Endothelial cell of umbilical vein (primary cell): ENCODE data around the gene PMEL. TPM values are rescaled to one million over a fixed set of nuclear protein-coding genes. Genes with fewer than 3 reads are reported as not detected.

Experiments
- BruUV-seq: library from RNA; stranded (reverse); fragments of 400-500 nt; replicated peaks from 2 replicates; lab custom pipeline; 2021; lab: Mats Ljungman, UMichigan
- CTCF ChIA-PET: fragments of 300-600, 350-600 bp; sonication (Branson Sonifier 250); formaldehyde crosslinking; loops from one replicate; lab custom pipeline; 2021; ENCODE audit warnings: antibody characterized with exemption, inconsistent platforms; lab: Charles Lee
- POLR2A ChIA-PET: fragments of 300-600, 350-600 bp; sonication (Branson Sonifier 250); formaldehyde crosslinking; loops from one replicate; lab custom pipeline; 2021; ENCODE audit warnings: antibody characterized with exemption, inconsistent platforms; lab: Charles Lee
- DNase-seq: peaks from one replicate; pipeline ENCODE4 v3.0.0-alpha.2; 2011; ENCODE audit warnings: low read depth, low spot score
- FAIRE-seq: peaks from 2 replicates; lab custom pipeline; 2011; peaks lifted over from hg19 to GRCh38; lab: Jason Lieb, UNC
- H2AFZ ChIP-seq: 2 replicates; pipeline ENCODE4 v1.6.0; 2012; ENCODE audit warnings: low read depth, low read length, control low read depth, inconsistent platforms
- H3K27ac ChIP-seq: 2 replicates; pipeline ENCODE4 v1.5.1; 2011; ENCODE audit warnings: low read depth, mild to moderate bottlenecking, control low read depth, low read length, moderate library complexity; ENCODE audit not compliant: insufficient read depth
- H3K27me3 ChIP-seq, 2 experiments: 2 replicates each; pipeline versions ENCODE4 v1.6.0 to v1.6.1; 2011; ENCODE audit warnings: low read length in 2 of 2, mixed read lengths in 1 of 2; ENCODE audit not compliant: control insufficient read depth in 2 of 2, insufficient read depth in 2 of 2
- H3K36me3 ChIP-seq, 2 experiments: 2 replicates in 1 of 2; 3 replicates in 1 of 2; pipeline ENCODE4 v1.5.1; 2011; ENCODE audit warnings: low read length in 2 of 2, mild to moderate bottlenecking in 1 of 2, moderate library complexity in 1 of 2; ENCODE audit not compliant: control insufficient read depth in 2 of 2, insufficient read depth in 2 of 2; ENCODE audit errors: extremely low read depth in 1 of 2
- H3K4me1 ChIP-seq: 3 replicates; pipeline ENCODE4 v1.5.1; 2011; ENCODE audit warnings: mild to moderate bottlenecking, low read length; ENCODE audit not compliant: control insufficient read depth, insufficient read depth; ENCODE audit errors: extremely low read depth
- H3K4me2 ChIP-seq: 2 replicates; pipeline ENCODE4 v1.6.1; 2011; ENCODE audit warnings: low read length, control low read depth, mixed read lengths; ENCODE audit not compliant: insufficient read depth
- H3K4me3 ChIP-seq, 3 experiments: fragments of 200-600 bp in 1 of 3; sonication (generic), shearing (Covaris generic) in 1 of 3; replicated peaks in 1 of 3; 2 replicates each; pipeline ENCODE4 v1.5.1; 2011 to 2016; ENCODE audit warnings: control low read depth in 3 of 3, low read length in 3 of 3, mild to moderate bottlenecking in 2 of 3, inconsistent platforms in 1 of 3, low read depth in 1 of 3, moderate library complexity in 1 of 3; ENCODE audit not compliant: insufficient read depth in 1 of 3
- H3K79me2 ChIP-seq: 2 replicates; pipeline ENCODE4 v1.6.0; 2012; ENCODE audit warnings: low read length, inconsistent platforms; ENCODE audit not compliant: control insufficient read depth, insufficient read depth
- H3K9ac ChIP-seq: replicated peaks from 2 replicates; pipeline ENCODE3; 2011; ENCODE audit warnings: low read length, control low read depth; ENCODE audit not compliant: insufficient read depth; ENCODE audit errors: extremely low read depth
- H3K9me1 ChIP-seq: replicated peaks from 3 replicates; pipeline ENCODE4 v1.6.0; 2011; ENCODE audit warnings: mild to moderate bottlenecking, low read length; ENCODE audit not compliant: control insufficient read depth, insufficient read depth; ENCODE audit errors: extremely low read depth
- H3K9me3 ChIP-seq: replicated peaks from 2 replicates; pipeline ENCODE4 v1.5.1; 2012; ENCODE audit warnings: low read length, inconsistent platforms; ENCODE audit not compliant: control insufficient read depth, insufficient read depth
- H4K20me1 ChIP-seq: replicated peaks from 2 replicates; pipeline ENCODE3; 2011; ENCODE audit warnings: mild to moderate bottlenecking, low read length; ENCODE audit not compliant: control insufficient read depth, insufficient read depth; ENCODE audit errors: extremely low read depth
- EZH2 ChIP-seq: IDR thresholded peaks from 2 replicates; pipeline ENCODE4 v1.6.1; 2012; ENCODE audit warnings: borderline replicate concordance, low read depth, mild to moderate bottlenecking, moderate library complexity, low read length, inconsistent platforms; ENCODE audit not compliant: severe bottlenecking
- FOS ChIP-seq: IDR thresholded peaks from 2 replicates; pipeline ENCODE4 v1.6.1; 2011; ENCODE audit warnings: mild to moderate bottlenecking, low read length, moderate library complexity, borderline replicate concordance; ENCODE audit not compliant: insufficient read depth
- GATA2 ChIP-seq: IDR thresholded peaks from 2 replicates; pipeline ENCODE4 v1.7.0; 2011; ENCODE audit warnings: low read depth, mild to moderate bottlenecking, moderate library complexity, mixed read lengths, low read length; ENCODE audit not compliant: insufficient read length, insufficient read depth
- JUN ChIP-seq: IDR thresholded peaks from 2 replicates; pipeline ENCODE4 v1.6.1; 2011; ENCODE audit warnings: borderline replicate concordance, low read depth; ENCODE audit not compliant: insufficient read length, insufficient read depth
- MYC ChIP-seq: IDR thresholded peaks from one replicate; pipeline ENCODE4 v1.6.1; 2011; ENCODE audit warnings: mild to moderate bottlenecking, low read depth, low read length
- POLR2A ChIP-seq: IDR thresholded peaks from 2 replicates; pipeline ENCODE4 v1.6.1; 2012; ENCODE audit warnings: low read depth, mild to moderate bottlenecking, control low read depth, low read length
- POLR2AphosphoS5 ChIP-seq: IDR thresholded peaks from 2 replicates; pipeline ENCODE4 v1.6.1; 2012; ENCODE audit warnings: low read depth, mild to moderate bottlenecking, control low read depth, low read length, moderate library complexity; ENCODE audit not compliant: insufficient read depth
- dilution Hi-C: fragments of 300-500 bp; cut with MboI; formaldehyde crosslinking; loops from one replicate; pipeline ENCODE4 v1.15.0; 2019; ENCODE audit warnings: low sequenced_read_pairs; ENCODE audit not compliant: extremely low pct_ligation_motif_present
- intact Hi-C: fragments of 100-400 bp; cut with micrococcal nuclease; formaldehyde crosslinking; loops from one replicate; pipeline ENCODE4 v1.10.0; 2022
- polyA plus RNA-seq, 4 experiments: library from polyadenylated mRNA; depleted of rRNA in 3 of 4; stranded (reverse) in 3 of 4; unstranded in 1 of 4; fragments of >200 nt; gene quantifications; 2 replicates each; pipeline versions ENCODE4 v1.2.1 to v1.2.3, GENCODE V29; 2011 to 2012; ENCODE audit warnings: missing spikeins in 1 of 4
- total RNA-seq: library from RNA; stranded (reverse); gene quantifications from 2 replicates; pipeline ENCODE4 v1.2.3, GENCODE V29; 2021
- TF ChIP-seq, protein P1 (sequence below), 2 donors: IDR thresholded peaks; 1 replicate in 1 of 2; 2 replicates in 1 of 2; pipeline ENCODE4 v1.5.1; 2011; ENCODE audit warnings: low read length in 2 of 2, mild to moderate bottlenecking in 2 of 2, moderate library complexity in 2 of 2, control low read depth in 1 of 2, inconsistent platforms in 1 of 2, low read depth in 1 of 2; ENCODE audit not compliant: insufficient read depth in 1 of 2; ENCODE audit errors: extremely low read depth in 1 of 2
- TF ChIP-seq, protein P2 (sequence below): IDR thresholded peaks from 2 replicates; pipeline ENCODE4 v1.6.1; 2011; ENCODE audit not compliant: insufficient read depth, insufficient read length

Gene PMEL
- total and polyA plus RNA-seq, 2 donors (not counting 3 experiments of a cell fraction or from before 2014, with no cell fraction given) = 0.51 to 0.99 TPM

DNA sequence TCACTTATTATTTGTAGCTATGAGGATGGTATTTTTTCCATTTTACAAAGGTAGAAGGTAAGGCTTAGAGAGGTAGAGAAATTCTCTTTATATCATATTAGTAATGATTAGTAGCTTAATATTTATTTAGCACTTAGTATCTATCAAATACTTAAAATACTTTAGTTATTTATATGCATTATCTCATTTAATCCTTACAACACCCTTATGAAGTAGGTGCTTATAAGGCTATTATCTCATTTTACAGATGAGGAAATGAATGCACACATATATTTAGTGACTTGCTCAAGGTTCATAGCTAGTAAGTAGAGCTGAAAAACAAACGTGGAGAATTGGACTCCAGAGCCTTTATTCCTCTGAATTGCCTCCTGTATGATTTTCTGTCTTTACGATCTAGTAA lies 19.0 kb upstream of the PMEL start:
- CTCF ChIA-PET = interaction anchor here (0.9 to 3.1 kb wide), 4 partner anchors 10 to 45 kb away, joined by 3 to 20 read pairs (median 12); partner anchors contain the start of gene SUOX
- FAIRE-seq = no peak
- dilution Hi-C loops (loop anchor here (10.0 kb wide), 1 partner anchor 230 kb away; no protein-coding TSS in a partner anchor), intact Hi-C loops (no loop called here)
- Histone ChIP-seq H3K27ac (no peak overlapping the region), H2AFZ (no peak overlapping the region), H3K4me3 (no peak overlapping the region), H3K36me3 (peaks cover 14 to 18% of the 10 kb centered on the region in 2 experiments), H3K9ac (no peak overlapping the region), H3K27me3 (no peaks in the 10 kb centered on the region), H3K4me2 (no peak overlapping the region), H3K9me1 (no peaks in the 10 kb centered on the region), H3K79me2 (peaks cover 9% of the 10 kb centered on the region), H3K9me3 (no peaks in the 10 kb centered on the region), H4K20me1 (no peaks in the 10 kb centered on the region), H3K4me1 (no peaks in the 10 kb centered on the region)
- BruUV-seq = no TSS peak
- DNase-seq = no peak
- no peak for TF ChIP-seq EZH2
- TF ChIP-seq FOS = no peak
- TF ChIP-seq POLR2AphosphoS5 = no peak
- TF ChIP-seq, protein P1, sequence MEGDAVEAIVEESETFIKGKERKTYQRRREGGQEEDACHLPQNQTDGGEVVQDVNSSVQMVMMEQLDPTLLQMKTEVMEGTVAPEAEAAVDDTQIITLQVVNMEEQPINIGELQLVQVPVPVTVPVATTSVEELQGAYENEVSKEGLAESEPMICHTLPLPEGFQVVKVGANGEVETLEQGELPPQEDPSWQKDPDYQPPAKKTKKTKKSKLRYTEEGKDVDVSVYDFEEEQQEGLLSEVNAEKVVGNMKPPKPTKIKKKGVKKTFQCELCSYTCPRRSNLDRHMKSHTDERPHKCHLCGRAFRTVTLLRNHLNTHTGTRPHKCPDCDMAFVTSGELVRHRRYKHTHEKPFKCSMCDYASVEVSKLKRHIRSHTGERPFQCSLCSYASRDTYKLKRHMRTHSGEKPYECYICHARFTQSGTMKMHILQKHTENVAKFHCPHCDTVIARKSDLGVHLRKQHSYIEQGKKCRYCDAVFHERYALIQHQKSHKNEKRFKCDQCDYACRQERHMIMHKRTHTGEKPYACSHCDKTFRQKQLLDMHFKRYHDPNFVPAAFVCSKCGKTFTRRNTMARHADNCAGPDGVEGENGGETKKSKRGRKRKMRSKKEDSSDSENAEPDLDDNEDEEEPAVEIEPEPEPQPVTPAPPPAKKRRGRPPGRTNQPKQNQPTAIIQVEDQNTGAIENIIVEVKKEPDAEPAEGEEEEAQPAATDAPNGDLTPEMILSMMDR (IDR thresholded peaks at IDR 0.05; ENCODE audit: extremely low read depth in 1 of 2, insufficient read depth in 1 of 2, low read depth in 1 of 2, low read length in 2 of 2) = no peak
- TF ChIP-seq JUN = no peak
- TF ChIP-seq POLR2A = no peak
- TF ChIP-seq, protein P2, sequence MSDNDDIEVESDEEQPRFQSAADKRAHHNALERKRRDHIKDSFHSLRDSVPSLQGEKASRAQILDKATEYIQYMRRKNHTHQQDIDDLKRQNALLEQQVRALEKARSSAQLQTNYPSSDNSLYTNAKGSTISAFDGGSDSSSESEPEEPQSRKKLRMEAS = no peak
- TF ChIP-seq MYC = no peak
- no peak for TF ChIP-seq GATA2
- POLR2A ChIA-PET = interaction anchor here (3.4 kb wide), 1 partner anchor 11 kb away, joined by 18 read pairs; the partner anchor contains the start of gene RAB5B
